LNCAP (cell line): ENCODE results near the gene RALGAPB.

Source experiments
- TF ChIP-seq, protein P1 (sequence below): fragments of 450-650 bp; IDR thresholded peaks from 2 replicates; pipeline ENCODE4 v1.5.1; 2017; ENCODE audit warnings: mild to moderate bottlenecking

Gene RALGAPB

GRCh38 chr20:38550274-38550673, 77.6 kb downstream of the RALGAPB start:
- TF ChIP-seq, protein P1, sequence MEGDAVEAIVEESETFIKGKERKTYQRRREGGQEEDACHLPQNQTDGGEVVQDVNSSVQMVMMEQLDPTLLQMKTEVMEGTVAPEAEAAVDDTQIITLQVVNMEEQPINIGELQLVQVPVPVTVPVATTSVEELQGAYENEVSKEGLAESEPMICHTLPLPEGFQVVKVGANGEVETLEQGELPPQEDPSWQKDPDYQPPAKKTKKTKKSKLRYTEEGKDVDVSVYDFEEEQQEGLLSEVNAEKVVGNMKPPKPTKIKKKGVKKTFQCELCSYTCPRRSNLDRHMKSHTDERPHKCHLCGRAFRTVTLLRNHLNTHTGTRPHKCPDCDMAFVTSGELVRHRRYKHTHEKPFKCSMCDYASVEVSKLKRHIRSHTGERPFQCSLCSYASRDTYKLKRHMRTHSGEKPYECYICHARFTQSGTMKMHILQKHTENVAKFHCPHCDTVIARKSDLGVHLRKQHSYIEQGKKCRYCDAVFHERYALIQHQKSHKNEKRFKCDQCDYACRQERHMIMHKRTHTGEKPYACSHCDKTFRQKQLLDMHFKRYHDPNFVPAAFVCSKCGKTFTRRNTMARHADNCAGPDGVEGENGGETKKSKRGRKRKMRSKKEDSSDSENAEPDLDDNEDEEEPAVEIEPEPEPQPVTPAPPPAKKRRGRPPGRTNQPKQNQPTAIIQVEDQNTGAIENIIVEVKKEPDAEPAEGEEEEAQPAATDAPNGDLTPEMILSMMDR, result peak; percentile 8; the same call in 1 of the 2 replicates

DNA sequence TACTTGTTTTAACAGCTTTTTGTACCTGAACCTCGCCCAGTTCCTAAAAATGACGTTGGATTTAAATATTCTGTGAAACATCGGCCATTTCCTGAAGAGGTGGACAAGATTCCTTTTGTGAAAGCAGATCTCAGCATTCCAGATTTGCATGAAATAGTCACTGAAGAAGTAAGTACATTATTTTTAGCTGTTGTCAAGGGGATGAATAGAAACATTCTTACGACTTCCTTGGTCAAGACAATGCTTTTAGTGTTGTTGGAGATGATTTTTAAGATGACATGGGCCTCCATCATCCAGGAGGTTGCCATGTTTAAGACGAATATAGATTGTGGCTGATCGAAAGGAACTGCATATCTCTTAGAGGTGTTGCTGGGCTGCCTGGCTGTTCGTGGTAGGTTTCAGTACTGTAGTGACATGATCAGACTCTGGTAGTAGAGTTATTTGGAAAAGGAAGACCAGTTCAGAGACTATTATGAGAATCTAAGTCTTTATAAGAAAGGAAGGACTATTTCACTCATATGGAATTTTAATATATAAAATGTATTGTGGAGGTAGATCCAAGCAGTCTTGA, 78.5 kb downstream of the RALGAPB start:
- TF ChIP-seq, protein P1, result no peak

DNA sequence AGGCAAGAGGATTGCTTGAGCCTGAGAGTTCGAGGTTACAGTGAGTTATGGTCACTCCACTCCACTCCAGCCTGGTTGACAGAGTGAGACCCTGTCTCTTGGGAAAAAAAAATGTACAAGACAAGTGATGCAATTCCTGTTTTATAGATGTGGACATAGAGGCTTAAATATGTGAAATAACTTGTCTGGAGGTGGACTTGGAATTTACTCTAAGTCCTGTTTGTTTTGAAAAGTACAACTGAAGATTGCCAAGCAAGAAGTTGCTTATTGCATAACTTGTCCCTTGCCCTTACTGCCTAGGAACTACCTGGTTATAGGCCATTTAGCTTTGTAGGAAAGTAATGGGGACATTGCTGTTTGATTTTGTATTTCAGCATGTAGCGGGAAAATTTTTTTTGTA, 82.3 kb downstream of the RALGAPB start:
- TF ChIP-seq, protein P1, result no peak

DNA sequence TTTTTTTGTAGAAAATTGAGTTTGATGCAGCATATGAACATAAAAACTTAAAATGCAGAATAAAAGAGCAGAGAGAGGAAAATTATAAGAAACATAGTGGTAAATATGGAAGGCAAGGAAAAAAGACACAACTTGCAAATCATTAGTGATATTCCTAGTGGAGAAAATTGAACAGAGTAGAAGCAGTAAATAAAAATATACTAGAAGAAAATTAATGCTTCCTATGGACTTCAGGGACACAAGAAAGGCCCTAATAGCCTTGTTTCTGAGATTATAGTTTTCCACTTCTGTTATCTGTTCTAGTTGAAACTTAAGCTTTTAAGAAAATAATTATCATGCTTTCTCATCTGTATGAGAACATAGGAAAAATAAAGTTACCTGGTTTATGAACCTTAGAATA, 82.8 kb downstream of the RALGAPB start:
- TF ChIP-seq, protein P1, result no peak

- TF ChIP-seq, protein P1, result no peak
These were observed 84.5 kb downstream of the RALGAPB start for GRCh38 chr20:38557174-38557573.

- TF ChIP-seq, protein P1, result no peak
These were observed 86.1 kb downstream of the RALGAPB start for GRCh38 chr20:38558596-38559360.

GRCh38 chr20:38559764-38560163, 87.1 kb downstream of the RALGAPB start:
- TF ChIP-seq, protein P1, result no peak
